Sigmoid colon (tissue), 7 donors: ENCODE measurements around the gene CLCN2. TPM values are rescaled to one million over a fixed set of nuclear protein-coding genes. Genes with fewer than 3 reads are reported as not detected.

Experiments used
- DNase-seq: peaks from one replicate; pipeline ENCODE4 v3.0.0-alpha.2; 2019
- H3K27ac ChIP-seq, 4 donors: fragments of 200-600 bp; sonication (generic); one replicate each; pipeline ENCODE4 v1.5.1; 2016 to 2019; ENCODE audit warnings: mild to moderate bottlenecking in 1 of 4
- H3K27me3 ChIP-seq, 3 donors: fragments of 200-600 bp; sonication (generic); one replicate each; pipeline ENCODE4 v1.5.1; 2019; ENCODE audit warnings: mild to moderate bottlenecking in 1 of 3
- H3K36me3 ChIP-seq, 4 donors: fragments of 200-600 bp; sonication (generic); one replicate each; pipeline ENCODE4 v1.5.1; 2016 to 2019
- H3K4me1 ChIP-seq, 4 donors: fragments of 200-600 bp; sonication (generic); one replicate each; pipeline ENCODE4 v1.5.1; 2017 to 2019
- H3K4me3 ChIP-seq, 4 donors: fragments of 200-600 bp; sonication (generic); one replicate each; pipeline ENCODE4 v1.5.1; 2017 to 2019; ENCODE audit warnings: mild to moderate bottlenecking in 2 of 4, moderate library complexity in 1 of 4
- H3K9me3 ChIP-seq, 4 donors: fragments of 200-600 bp in 3 of 4; sonication (generic) in 3 of 4; one replicate each; pipeline versions ENCODE4 v1.5.1 to v1.6.1; 2013 to 2019
- EP300 ChIP-seq, 4 donors: sonication (generic); formaldehyde crosslinking; IDR thresholded peaks; one replicate each; pipeline ENCODE4 v1.6.1; 2017; ENCODE audit warnings: antibody characterized with exemption in 4 of 4
- POLR2A ChIP-seq, 2 donors: fragments of 450-650 bp; IDR thresholded peaks; one replicate each; pipeline ENCODE4 v1.6.1; 2016; ENCODE audit warnings: antibody characterized with exemption in 2 of 2, mild to moderate bottlenecking in 2 of 2, moderate library complexity in 2 of 2
- POLR2AphosphoS5 ChIP-seq, 4 donors: sonication (generic); formaldehyde crosslinking; IDR thresholded peaks; one replicate each; pipeline ENCODE4 v1.6.1; 2017; ENCODE audit warnings: antibody characterized with exemption in 4 of 4
- WGBS, 2 donors: extraction: QIAGEN DNeasy Blood & Tissue Kit; methylation state at CpG; one replicate each; pipeline ENCODE4 v1.1.7; 2013; 5-methylcytosine and 5-hydroxymethylcytosine counted together
- intact Hi-C: fragments of 100-400 bp; cut with DNase I; formaldehyde crosslinking; loops from one replicate; pipeline ENCODE4 v1.15.1; 2023
- polyA plus RNA-seq, 3 donors: library from polyadenylated mRNA; stranded (reverse); fragments of 200-250 nt; gene quantifications; one replicate each; pipeline ENCODE4 v1.2.3, GENCODE V29; 2013
- total RNA-seq, 4 donors: library from RNA; depleted of rRNA; stranded (reverse); fragments of >200 nt; gene quantifications; one replicate each; pipeline ENCODE4 v1.1.0, GENCODE V29; 2016
- TF ChIP-seq, protein P1 (sequence below), 4 experiments: fragments of 450-650 bp in 3 of 4; fragments of 200-600 bp in 1 of 4; IDR thresholded peaks; one replicate each; pipeline ENCODE4 v1.5.1; 2016 to 2019; ENCODE audit warnings: antibody characterized with exemption in 4 of 4, mild to moderate bottlenecking in 3 of 4, moderate library complexity in 2 of 4
- donor health status: healthy with polysubstance abuse.
- donor health status: Bipolar disorder and iron deficiency.
- donor health status: healthy.

Gene CLCN2
- total and polyA plus RNA-seq, 7 donors = 1.6 to 30.2 (median 3.3) TPM

DNA sequence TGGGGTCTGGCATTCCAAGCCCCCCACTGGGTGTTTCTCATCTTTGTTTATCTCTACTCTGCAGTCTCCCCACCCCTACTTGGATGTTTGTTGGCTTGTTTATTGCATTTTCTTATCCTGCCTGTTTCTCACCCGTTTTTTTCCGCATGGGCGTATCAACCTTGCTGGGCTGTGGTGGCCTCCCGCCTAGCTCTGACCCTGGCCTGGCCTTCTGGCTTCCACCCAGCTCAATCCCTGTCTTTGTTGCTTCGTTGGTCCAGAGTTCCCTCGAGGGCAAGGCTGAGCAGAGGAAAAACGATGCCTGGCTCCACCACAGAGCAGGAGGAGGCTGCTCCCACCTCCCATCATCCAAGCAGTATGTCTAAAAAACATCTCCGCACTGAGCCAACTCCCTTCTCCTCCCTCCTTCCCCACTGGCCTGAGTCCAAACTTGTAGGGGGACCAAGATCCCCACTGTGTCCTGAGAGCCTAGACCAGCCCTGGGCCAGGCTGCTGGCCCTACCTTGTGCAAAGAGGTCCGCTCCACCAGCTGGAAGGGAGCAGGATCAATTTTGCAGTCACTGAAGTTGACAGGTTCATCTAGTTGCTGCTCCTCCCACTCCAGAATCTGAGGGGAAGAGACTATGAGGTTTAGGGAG is 9.8 kb downstream of the CLCN2 start:
- no peak overlapping the region for H3K4me3 ChIP-seq
- no peaks in the 10 kb centered on the region for H3K9me3 ChIP-seq
- intact Hi-C loops = no loop called here
- no peaks in the 10 kb centered on the region for H3K27me3 ChIP-seq
- TF ChIP-seq POLR2A (IDR thresholded peaks at IDR 0.05) (no peak), POLR2AphosphoS5 (IDR thresholded peaks at IDR 0.05) (no peak), EP300 (IDR thresholded peaks at IDR 0.05) (no peak)
- TF ChIP-seq, protein P1, sequence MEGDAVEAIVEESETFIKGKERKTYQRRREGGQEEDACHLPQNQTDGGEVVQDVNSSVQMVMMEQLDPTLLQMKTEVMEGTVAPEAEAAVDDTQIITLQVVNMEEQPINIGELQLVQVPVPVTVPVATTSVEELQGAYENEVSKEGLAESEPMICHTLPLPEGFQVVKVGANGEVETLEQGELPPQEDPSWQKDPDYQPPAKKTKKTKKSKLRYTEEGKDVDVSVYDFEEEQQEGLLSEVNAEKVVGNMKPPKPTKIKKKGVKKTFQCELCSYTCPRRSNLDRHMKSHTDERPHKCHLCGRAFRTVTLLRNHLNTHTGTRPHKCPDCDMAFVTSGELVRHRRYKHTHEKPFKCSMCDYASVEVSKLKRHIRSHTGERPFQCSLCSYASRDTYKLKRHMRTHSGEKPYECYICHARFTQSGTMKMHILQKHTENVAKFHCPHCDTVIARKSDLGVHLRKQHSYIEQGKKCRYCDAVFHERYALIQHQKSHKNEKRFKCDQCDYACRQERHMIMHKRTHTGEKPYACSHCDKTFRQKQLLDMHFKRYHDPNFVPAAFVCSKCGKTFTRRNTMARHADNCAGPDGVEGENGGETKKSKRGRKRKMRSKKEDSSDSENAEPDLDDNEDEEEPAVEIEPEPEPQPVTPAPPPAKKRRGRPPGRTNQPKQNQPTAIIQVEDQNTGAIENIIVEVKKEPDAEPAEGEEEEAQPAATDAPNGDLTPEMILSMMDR (IDR thresholded peaks at IDR 0.05) = no peak
- peaks cover 0 to 11% (median 2%) of the 10 kb centered on the region in 4 donors for H3K4me1 ChIP-seq
- H3K36me3 ChIP-seq = peaks cover 0 to 18% (median 1%) of the 10 kb centered on the region in 4 donors
- DNase-seq = no peak
- WGBS, 2 donors = 24 to 58% methylated on average over 9 of the region's 9 CpGs
- no peak overlapping the region for H3K27ac ChIP-seq

DNA sequence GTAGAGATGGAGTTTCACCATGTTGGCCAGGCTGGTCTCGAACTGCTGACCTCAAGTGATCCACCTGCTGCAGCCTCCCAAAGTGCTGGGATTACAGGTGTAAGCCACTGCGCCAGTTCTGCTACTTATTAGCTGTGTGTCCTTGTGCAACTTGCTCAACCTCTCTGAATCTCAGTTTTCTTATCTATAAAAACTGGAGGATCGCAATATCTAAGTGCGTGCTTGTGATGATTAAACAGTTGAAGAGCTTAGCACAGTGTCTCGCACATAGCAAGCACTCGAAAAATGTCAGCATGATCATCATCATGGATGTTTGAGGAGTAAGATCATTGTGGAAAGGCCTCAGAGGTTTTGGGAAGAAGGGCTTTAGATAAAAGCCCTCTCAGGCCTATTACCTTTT is 10.8 kb downstream of the CLCN2 start:
- Histone ChIP-seq H3K36me3 (peaks cover 0 to 9% (median 4%) of the 10 kb centered on the region in 4 donors), H3K27ac (no peak overlapping the region)
- intact Hi-C loops = no loop called here

DNA sequence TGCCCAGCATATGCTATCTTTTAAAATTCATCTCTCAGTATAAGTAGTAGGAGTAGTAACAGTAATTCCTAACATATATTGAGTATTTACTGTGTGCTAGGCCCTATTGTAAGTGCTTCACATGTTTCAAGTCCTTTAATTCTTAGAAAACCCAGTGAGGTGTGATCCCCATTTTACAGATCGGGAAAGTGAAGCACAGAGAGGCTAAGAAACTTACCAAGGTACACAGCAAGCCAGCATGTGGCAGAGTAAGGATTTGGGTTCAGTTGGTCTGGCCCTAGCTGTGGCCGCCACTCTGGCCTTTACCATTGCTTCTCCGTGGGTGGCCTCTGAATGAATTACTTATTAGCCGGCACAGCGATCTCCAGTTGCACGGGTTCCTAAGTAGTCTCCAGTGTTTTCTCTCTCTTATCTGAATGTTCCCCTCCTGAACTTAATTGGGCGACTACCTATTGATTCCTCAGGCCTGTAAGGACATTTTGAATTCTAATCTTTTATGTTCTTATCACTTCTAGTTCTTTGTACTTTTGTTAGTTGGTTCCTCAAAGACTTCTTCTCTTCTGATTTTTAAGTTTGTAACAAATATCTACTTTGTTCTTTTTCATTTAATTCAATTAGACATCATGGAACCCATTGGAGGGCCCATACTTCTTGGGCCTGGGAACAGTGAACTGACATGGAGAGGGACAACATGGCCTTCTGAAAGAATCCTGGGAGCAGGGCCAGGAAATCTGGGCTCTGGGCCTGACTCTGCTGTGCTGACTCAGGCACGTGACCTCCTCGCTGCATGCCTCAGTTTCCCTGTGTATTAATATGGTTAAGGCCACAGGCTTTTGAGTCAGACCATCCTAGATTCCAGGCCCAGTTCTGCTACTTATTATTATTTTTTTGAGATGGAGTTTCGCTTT is 11.6 kb downstream of the CLCN2 start:
- 94% methylated on average over 10 of the region's 10 CpGs for WGBS, 2 donors
- Histone ChIP-seq H3K36me3 (peaks cover 3 to 13% (median 6%) of the 10 kb centered on the region in 4 donors), H3K27me3 (no peaks in the 10 kb centered on the region), H3K4me3 (no peak overlapping the region), H3K27ac (no peak overlapping the region), H3K4me1 (peaks cover 0 to 25% (median 6%) of the 10 kb centered on the region in 4 donors), H3K9me3 (no peaks in the 10 kb centered on the region)
- intact Hi-C loops = no loop called here
- TF ChIP-seq, protein P1 (IDR thresholded peaks at IDR 0.05) = no peak
- no peak for TF ChIP-seq POLR2A (IDR thresholded peaks at IDR 0.05)
- TF ChIP-seq POLR2AphosphoS5 (IDR thresholded peaks at IDR 0.05) = no peak
- no peak for DNase-seq

More for the DNA sequence above, 10.8 kb downstream of the CLCN2 start:
- DNase-seq = no peak
- Histone ChIP-seq H3K27me3 (no peaks in the 10 kb centered on the region), H3K9me3 (no peaks in the 10 kb centered on the region), H3K4me1 (peaks cover 0 to 20% (median 4%) of the 10 kb centered on the region in 4 donors), H3K4me3 (no peak overlapping the region)
- 96 to 97% methylated on average over 6 of the region's 6 CpGs for WGBS, 2 donors
- TF ChIP-seq, protein P1 (IDR thresholded peaks at IDR 0.05) = no peak
- no peak for TF ChIP-seq POLR2A (IDR thresholded peaks at IDR 0.05)
- no peak for TF ChIP-seq POLR2AphosphoS5 (IDR thresholded peaks at IDR 0.05)
- TF ChIP-seq EP300 (IDR thresholded peaks at IDR 0.05) = no peak

DNA sequence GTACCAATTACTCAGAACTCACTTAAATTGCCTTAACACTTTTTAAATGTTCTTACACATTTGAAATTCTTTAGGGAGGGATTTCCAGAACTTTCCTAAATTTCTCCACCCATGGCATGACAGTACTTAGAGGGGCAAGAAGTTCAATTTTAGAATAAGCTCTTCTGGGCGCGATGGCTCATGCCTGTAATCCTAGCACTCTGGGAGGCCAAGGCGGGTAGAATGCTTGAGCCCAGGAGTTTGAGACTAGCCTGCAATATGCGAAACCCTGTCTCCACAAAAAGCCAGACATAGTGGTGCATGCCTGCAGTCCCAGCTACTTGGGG is 13.4 kb downstream of the CLCN2 start:
- Histone ChIP-seq H3K4me3 (no peak overlapping the region), H3K27ac (no peak overlapping the region), H3K9me3 (no peaks in the 10 kb centered on the region), H3K27me3 (no peaks in the 10 kb centered on the region), H3K4me1 (peaks cover 0 to 20% (median 4%) of the 10 kb centered on the region in 4 donors), H3K36me3 (peaks cover 11 to 26% (median 22%) of the 10 kb centered on the region in 4 donors)
- DNase-seq = no peak
- no peak for TF ChIP-seq POLR2A (IDR thresholded peaks at IDR 0.05)
- TF ChIP-seq, protein P1 (IDR thresholded peaks at IDR 0.05) = no peak
- no peak for TF ChIP-seq POLR2AphosphoS5 (IDR thresholded peaks at IDR 0.05)
- TF ChIP-seq EP300 (IDR thresholded peaks at IDR 0.05) = no peak
- WGBS, 2 donors = 83 to 89% methylated on average over 4 of the region's 4 CpGs
- intact Hi-C loops = no loop called here
